ENCODE results near the gene DAGLA. TPM values are rescaled to one million over a fixed set of nuclear protein-coding genes. Genes with fewer than 3 reads are reported as not detected.

Gene DAGLA
- total and polyA plus RNA-seq, 2 of the 13 experiments (the other 11 are each of a cell fraction or from before 2014, with no cell fraction given) = 2.6 to 3.9 TPM

GRCh38 chr11:61793083-61793828 is 113.1 kb downstream of the DAGLA start (continued):
- TF ChIP-seq SP5 (CRISPR knock-in tag; IDR thresholded peaks at IDR 0.05; ENCODE audit: borderline replicate concordance, low read depth) = no peak
- TF ChIP-seq CHD4 (IDR thresholded peaks at IDR 0.05; ENCODE audit: borderline replicate concordance, low read length) = no peak
- TF ChIP-seq HDAC1 (CRISPR knock-in tag; IDR thresholded peaks at IDR 0.05) = no peak
- no peak for TF ChIP-seq ZNF879 (CRISPR knock-in tag; IDR thresholded peaks at IDR 0.05)
- TF ChIP-seq HMGXB4 (CRISPR knock-in tag; IDR thresholded peaks at IDR 0.05; ENCODE audit: borderline replicate concordance in 1 of 2, low read depth in 1 of 2) = no peak
- TF ChIP-seq TARDBP (CRISPR knock-in tag; IDR thresholded peaks at IDR 0.05) = no peak
- no peak for TF ChIP-seq HNF4A (CRISPR knock-in tag; IDR thresholded peaks at IDR 0.05)
- no peak for TF ChIP-seq ZNF772 (CRISPR knock-in tag; IDR thresholded peaks at IDR 0.05)
- no peak for TF ChIP-seq MATR3 (CRISPR knock-in tag; IDR thresholded peaks at IDR 0.05)
- TF ChIP-seq TOE1 (CRISPR knock-in tag; IDR thresholded peaks at IDR 0.05) = no peak
- no peak for TF ChIP-seq ZFX (CRISPR knock-in tag; IDR thresholded peaks at IDR 0.05; ENCODE audit: low read depth)
- no peak for TF ChIP-seq ZNF225 (CRISPR knock-in tag; IDR thresholded peaks at IDR 0.05)
- TF ChIP-seq HNRNPH1 (optimal IDR thresholded peaks at IDR 0.05; ENCODE audit: low read depth, low read length) = no peak
- TF ChIP-seq NR3C1 (CRISPR knock-in tag; IDR thresholded peaks at IDR 0.05) = no peak
- TF ChIP-seq NFATC3 (CRISPR knock-in tag; IDR thresholded peaks at IDR 0.05) = no peak
- TF ChIP-seq MEIS2 (CRISPR knock-in tag; IDR thresholded peaks at IDR 0.05) = no peak
- no peak for TF ChIP-seq ZNF501 (CRISPR knock-in tag; IDR thresholded peaks at IDR 0.05)
- TF ChIP-seq AKNA (CRISPR knock-in tag; IDR thresholded peaks at IDR 0.05; ENCODE audit: borderline replicate concordance) = no peak
- no peak for TF ChIP-seq ZBTB7A (CRISPR knock-in tag; IDR thresholded peaks at IDR 0.05)
